GM19099 (cell line): ENCODE data around the gene PGA3.

Experiments
- POLR2A ChIP-seq: IDR thresholded peaks from 3 replicates; pipeline ENCODE4 v1.6.1; 2011; ENCODE audit warnings: low read depth; ENCODE audit not compliant: insufficient read length; ENCODE audit errors: extremely low read depth

Gene PGA3

DNA sequence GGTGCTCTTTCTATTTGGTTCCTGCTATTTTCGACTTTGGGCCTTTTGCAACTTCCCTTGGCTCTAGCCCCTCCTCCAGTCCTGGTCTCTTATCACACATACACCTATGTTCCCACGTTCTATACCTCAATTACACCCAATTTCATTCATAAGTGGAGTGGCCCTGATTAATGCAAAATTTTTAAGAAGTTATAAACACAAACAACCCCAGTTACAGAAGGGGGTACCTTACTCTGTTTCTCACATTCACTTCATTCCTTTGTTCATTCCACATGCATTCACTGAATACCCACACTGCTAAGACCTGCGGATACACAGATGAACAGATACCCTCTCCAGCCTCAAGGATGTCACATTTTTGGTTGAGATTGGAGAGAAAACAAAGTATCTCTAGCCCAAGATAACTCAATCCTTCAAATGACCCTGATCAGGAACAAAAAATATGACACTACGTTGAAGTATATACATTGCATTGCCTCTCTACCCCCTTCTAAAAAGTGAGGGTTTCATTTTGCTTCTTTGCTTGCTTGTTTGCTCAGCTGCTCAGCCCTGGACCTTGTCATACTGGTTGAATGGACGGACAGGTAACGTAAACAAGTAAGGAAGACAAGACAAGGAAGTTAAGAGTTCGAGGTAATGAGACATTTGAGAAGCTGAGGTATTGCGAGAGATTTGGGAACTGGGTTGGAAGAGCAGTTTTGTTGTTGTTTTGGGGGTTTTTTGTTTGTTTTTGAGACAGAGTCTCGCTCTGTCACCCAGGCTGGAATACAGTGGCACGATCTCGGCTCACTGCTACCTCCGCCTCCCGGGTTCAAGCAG, 38.5 kb upstream of the PGA3 start:
- TF ChIP-seq POLR2A, result no peak

DNA sequence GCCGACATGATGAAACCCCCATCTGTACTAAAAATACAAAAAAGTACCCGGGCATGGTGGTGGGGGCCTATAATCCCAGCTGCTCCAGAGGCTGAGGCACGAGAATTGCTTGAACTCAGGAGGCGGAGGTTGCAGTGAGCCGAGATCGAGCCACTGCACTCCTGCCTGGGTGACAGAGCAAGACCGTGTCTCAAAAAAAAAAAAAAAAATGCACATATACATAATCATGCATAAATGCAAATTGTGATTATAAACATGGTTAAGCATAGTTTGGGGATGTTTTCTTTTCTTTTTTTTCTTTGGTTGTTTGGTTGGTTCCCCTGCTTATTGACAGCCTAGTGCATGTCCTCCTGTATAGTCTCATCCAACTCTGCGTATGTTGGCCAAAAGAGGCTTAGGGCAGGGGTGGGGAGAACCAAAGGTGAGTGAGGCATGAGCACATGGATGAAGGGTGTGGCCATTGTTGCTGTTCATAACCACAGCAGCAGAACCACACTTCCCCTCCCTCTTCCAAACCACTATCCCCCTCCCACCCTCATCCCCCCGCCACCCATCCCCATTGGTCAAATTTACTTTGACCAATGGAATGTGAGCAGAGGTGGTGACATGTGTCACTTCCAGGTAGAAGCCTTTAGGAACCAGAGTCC, 35.1 kb upstream of the PGA3 start:
- no peak for TF ChIP-seq POLR2A

DNA sequence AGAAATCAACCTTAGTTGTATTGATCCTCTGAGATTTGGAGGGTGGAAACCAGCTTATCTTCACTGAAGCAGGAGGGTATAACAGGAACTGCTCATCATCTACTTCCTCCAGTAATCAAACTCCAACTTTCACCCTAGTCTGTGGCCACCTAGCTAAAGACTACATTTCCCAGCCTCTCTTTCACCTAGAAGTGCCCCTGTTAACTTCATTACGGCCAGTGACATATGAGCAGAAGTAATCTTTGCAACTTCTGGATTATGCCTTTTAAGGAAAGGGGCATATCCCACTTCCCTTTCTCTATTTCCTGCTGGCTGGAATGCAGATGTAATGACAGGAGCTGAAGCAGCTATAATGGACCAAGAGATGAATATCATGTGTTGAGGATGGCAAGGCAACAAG, 34.5 kb upstream of the PGA3 start:
- TF ChIP-seq POLR2A, result no peak

DNA sequence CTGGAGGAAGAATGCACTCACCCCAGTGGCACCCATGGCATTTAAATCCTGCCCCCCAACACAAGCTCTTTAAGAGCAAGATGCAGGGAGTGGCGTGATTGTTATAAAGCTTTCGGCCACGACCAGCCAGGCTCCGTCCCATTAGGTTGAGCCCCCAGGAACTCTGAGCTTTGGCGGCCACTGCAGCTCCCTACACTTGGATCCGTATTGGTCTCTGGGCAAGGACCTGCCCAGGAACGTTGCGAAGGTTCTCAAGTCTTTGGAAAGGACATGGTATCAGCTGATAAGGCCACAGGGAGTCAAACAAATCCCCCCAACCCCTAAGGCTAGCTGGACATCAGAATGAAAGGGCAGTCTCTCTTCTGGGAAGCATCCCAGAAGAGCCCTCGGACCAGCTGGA, 32.7 kb upstream of the PGA3 start:
- no peak for TF ChIP-seq POLR2A

DNA sequence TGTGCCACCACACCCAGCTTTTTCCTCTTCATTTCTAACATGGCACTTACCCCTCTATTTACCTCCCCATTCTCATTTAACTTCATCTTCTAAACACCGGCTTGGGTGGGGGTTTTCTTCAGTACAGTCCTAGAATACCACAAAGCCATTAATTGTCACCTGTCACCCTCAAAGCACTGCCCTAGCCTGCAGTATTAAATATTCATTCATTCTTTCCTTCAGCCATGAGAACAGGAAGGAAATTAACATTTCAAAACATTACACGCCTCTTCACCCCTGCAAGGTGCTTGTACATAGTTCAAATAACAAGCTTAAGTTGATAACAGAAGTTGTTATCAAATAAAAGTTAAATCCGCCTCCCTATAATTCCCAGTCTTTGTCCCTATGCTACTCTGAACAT, 31.4 kb upstream of the PGA3 start:
- TF ChIP-seq POLR2A, result no peak

DNA sequence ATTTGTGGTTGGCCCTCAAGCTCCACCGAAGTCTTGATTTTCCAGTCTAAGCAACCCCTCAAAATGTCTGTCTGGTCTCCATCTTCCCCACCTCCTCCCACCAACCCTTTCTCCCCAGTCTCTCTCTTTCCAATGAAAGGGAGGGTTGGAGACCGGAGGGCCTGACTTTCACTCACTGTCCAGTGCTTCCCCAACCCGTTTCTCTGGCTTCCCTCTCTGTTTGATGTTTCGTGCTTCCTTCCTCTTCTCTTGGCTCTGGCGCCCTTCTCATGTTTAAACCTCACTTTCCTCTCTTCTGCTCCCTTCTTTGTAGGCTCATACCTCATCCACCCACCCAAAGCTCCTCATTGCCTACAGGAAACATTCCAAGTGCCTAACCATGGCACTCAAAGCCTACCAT, 31.0 kb upstream of the PGA3 start:
- no peak for TF ChIP-seq POLR2A

DNA sequence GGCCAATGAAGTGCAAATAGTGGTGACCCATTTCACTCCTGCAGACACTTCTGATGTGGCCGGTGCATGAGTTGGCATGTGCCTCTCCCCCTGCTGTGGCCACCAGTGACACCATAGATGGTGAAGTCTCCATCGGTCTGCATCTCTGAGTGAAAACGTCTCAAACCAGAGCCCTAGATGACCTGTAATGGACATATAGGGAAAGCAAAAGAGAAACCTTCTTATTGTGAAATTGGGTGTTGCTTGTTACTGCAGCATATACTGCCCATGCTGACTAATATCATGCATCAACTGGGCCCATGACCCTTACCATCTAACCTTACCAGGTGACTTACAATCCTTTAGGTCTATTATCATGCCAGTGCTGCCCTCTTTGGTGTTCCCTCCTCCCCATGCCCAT, 30.4 kb upstream of the PGA3 start:
- no peak for TF ChIP-seq POLR2A

DNA sequence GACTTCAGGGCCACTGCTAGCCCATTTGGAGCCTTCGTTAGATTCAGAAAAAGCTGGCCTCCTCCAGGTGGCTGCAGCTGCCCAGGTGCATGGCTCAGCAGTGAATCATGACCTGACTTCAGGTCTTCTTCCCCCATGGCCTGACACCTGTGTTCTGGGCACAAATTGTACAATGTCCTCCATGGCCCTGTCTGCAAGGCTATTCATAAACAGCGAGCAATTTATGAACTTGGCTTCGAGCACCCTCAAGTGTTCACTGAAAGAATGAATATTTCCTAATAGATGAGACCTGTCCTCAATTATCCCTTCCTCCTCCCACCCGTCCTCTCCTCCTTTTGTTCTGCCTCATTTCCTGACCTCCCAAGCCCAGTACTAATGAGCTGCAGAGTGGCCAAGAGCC, 29.9 kb upstream of the PGA3 start:
- no peak for TF ChIP-seq POLR2A

DNA sequence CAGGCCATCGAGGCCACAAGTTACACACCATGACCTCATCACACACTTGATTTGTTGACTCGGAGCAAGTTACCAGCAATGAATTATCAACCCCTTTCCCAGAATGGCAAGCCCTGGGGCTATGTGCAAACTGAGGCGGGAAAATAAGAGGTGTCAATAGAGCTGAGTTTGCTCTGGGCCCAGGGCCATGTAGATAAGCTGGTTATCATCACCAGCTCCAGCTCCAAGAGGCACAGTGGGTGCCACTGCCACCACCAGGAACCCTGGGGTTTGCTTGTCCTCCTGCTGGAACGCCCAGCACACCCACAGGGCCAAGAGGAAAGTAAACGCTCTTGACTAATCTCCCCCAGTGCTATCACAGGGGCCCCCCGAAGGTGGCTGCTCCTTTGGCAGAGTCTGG, 29.0 kb upstream of the PGA3 start:
- TF ChIP-seq POLR2A, result no peak

DNA sequence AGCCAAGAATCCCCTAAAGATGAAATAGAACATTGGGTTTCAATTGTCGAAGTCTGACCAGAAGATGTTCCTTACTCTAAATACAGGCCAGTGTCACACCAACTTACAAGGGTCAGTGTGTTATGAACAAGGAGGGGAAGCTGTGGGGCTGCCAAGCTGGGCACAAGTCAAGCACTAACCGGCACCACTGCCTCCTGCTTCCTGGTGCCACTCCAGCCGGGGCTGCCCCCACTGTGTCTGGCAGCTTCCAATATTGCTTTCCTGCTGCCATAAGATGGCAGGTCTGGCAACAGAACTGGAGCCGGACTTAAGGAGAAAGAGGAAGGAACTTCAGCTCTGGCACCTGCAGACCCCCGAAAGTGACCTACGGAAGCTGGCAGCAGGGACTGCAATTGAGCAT, 28.4 kb upstream of the PGA3 start:
- no peak for TF ChIP-seq POLR2A

DNA sequence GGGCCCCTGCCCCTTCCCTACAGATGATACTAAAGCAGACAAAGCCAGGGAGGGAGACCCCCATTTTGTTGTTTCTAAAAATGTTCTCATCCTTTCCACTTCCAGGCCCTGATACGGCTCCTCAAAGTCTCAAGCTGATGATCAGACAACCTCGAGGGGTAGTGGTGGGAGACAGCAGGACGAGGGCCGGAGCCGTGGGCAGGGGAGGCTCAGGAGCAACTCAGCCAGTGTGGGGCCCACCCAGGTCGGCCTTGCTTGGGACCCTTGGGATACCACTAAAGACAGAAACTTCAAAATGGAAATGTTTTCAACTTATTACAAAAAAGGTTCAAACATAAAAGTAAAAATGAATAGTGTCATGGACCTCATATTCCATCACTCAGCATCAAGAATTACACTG, 26.9 kb upstream of the PGA3 start:
- no peak for TF ChIP-seq POLR2A

DNA sequence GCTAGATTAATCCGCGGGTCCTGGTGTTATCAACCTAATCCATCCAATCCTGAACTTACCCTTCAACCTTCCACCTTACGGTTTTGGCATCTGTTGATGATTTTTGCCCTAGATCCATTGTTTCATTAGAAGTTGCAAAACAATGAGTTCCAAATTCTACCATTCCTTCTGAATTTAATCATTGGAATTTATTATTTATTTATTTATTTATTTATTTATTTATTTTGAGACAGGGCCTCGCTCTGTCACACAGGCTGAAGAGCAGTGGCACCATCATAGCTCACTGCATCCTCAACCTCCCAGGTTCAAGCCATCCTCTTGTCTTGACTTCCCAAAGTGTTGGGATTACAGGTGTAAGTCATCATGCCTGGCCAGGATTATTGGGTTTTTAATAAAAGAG, 21.8 kb upstream of the PGA3 start:
- no peak for TF ChIP-seq POLR2A

DNA sequence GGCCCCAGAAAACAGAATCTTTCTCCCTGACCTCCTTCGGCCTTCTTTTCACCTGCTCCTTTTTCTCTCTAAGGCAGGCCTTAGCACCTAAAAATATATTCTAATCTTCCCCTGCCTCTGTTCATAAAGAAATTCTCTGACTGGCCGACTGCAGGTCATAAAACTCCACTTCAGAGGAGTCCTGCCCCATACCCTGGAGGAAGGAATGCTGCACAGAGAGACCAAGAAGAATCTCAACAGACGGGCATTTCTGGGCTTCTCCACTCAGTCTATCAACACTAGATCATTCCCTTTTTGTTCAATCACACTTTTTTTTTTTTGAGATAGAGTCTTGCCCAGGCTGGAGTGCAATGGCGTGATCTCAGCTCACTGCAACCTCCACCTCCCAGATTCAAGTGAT, 19.7 kb upstream of the PGA3 start:
- no peak for TF ChIP-seq POLR2A

DNA sequence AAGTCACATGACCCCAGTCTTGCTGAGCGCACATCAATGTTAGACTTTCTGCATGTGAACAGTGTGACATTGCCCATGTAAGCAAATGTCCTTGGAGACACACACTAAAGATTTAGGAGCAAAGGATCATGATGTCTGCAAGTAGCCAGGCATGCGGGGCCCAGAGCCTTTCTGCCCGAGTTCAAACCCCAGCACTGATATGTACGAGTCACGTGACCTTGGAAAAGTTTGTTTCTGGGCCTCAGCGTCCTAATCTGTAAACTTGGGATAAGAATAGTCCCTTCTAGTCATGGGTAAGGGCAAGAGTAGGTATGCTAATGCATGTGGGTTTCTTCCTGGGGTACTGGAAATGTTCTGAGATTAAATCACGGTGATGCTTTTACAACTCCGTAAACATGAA, 16.8 kb upstream of the PGA3 start:
- TF ChIP-seq POLR2A, result no peak

DNA sequence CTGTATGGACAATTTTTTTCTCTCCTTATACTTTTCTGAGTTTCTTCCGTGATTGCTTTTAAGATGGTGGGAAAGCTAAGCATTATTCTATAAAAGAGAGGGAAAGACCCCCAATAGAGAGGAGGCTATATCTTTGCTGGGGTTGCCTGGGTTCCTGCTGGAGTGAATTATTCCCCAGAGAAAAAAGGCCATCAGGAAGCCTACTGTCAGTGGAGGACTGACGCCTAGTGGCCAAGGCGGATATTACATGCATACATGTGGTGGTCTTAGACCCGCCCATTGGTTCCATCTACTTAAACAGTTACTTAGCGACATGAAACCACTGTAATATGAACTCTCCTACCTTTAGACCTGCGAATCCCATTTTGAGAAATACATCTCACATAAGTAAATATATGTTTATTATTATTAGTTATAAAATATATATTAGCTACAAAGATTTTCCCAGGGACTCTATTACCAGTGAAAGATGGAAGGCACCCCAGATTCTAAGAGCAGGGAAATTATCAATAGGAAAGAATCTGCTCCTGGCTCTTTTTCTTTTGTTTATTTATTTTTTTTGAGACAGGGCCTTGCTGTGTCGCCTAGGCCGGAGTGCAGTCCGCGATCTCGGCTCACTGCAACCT, 15.7 kb upstream of the PGA3 start:
- no peak for TF ChIP-seq POLR2A

DNA sequence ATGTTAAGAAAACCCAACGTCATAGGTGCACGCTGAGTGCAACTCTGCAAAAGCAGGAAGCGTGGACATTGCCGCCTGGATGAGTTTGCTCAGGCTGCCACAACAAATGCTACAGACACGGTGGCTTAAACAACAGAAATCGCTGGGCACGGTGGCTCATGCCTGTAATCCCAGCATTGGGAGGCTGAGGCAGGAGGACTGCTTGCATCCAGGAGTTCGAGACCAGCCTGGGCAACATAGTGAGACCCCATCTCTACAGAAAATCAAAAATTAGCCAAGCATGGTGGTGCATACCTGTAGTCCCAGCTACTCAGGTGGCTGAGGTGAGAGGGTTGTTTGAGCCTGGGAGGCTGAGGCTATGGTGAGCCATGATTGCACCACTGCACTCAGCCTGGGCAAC, 13.4 kb upstream of the PGA3 start:
- TF ChIP-seq POLR2A, result no peak

DNA sequence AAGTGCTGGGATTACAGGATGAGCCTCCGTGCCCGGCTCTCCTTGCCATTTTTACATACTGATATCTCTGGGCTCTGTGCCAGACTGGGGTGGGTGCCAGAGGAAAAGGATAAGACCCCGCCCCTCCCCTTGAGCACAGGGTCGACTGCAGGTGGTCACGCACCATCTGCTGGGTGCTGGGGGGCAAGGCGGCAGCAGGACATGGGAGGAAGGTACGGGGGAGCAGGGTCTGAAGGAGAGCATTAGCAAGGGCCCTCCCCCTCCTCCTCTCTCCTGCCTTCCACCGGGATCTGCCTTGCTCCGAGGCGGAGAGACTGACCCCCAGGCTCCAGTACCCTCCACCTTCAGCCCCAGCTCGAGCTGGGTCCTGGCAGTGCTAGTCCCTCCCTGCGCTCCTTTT, 9.7 kb upstream of the PGA3 start:
- TF ChIP-seq POLR2A, result no peak

DNA sequence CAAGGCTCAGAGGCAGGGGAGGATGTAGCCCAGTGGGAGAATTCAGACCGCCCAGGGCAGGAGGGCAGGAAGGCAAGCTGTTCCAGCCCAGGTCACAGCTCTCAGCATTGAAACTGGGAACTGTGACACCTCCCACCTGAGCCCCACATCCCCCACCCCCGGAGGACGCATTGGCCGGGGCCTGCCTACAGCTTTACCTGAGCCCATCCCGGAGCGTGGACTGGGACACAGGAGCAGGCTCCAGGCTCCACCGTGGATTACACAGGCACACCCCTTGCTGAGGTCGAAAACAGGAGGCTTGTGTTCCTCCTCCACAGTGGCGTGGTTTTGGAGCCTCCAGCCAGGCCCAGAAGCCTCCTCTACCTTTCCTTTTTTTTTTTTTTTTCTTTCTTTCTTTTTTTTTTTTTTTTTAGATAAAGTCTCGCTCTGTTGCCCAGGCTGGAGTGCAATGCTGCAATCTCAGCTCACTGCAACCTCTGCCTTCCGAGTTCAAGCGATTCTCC, 9.1 kb upstream of the PGA3 start:
- no peak for TF ChIP-seq POLR2A
